ENCODE data around the gene TEKTIP1.

DNA sequence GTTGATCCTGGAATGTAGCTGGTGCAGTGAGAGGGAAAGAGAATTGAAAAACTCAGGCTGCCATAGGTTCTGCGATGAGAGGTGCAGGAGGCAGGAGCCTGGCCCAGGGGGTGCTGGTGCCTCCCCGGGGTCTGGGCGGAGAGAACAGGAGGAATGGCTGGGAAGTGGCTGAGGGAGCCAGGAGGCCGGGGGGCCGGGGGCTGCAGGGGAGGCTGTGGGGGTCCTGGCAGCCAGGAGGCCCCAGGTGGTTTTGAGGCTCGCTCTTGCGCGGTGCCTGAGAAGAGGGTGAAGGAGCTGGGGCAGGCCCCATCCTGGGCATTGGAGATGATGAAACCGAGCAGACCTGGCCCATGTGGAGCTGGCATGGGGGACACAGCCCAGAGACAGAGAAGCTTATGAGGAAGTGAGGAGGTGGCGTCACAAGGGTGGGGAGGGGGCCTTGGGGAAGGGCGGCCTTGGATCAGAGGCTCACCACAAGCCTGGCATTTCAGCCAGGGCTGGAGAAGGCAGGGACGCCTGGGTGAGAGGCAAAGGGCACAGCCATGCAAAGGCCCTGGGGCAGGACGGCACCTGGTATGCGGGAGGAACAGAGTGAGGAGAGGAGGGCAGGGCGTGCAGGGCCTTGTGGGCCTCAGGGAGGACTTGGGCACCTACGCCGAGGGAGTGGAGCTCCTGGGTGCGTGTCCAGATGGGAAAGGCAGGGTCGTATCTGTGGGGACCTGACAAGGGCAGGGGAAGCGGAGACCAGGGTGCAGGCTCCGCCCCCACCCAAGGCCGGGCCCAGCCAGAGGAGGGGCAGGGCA, 1.3 kb upstream of the TEKTIP1 start:
- TF ChIP-seq, protein P1, sequence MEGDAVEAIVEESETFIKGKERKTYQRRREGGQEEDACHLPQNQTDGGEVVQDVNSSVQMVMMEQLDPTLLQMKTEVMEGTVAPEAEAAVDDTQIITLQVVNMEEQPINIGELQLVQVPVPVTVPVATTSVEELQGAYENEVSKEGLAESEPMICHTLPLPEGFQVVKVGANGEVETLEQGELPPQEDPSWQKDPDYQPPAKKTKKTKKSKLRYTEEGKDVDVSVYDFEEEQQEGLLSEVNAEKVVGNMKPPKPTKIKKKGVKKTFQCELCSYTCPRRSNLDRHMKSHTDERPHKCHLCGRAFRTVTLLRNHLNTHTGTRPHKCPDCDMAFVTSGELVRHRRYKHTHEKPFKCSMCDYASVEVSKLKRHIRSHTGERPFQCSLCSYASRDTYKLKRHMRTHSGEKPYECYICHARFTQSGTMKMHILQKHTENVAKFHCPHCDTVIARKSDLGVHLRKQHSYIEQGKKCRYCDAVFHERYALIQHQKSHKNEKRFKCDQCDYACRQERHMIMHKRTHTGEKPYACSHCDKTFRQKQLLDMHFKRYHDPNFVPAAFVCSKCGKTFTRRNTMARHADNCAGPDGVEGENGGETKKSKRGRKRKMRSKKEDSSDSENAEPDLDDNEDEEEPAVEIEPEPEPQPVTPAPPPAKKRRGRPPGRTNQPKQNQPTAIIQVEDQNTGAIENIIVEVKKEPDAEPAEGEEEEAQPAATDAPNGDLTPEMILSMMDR (conservative IDR thresholded peaks at IDR 0.05; ENCODE audit: low read length), result no peak
- TF ChIP-seq EZH2phosphoT487 (IDR thresholded peaks at IDR 0.05; ENCODE audit: borderline replicate concordance), result no peak
